ENCODE data around the gene IFFO2.

Gene IFFO2

DNA sequence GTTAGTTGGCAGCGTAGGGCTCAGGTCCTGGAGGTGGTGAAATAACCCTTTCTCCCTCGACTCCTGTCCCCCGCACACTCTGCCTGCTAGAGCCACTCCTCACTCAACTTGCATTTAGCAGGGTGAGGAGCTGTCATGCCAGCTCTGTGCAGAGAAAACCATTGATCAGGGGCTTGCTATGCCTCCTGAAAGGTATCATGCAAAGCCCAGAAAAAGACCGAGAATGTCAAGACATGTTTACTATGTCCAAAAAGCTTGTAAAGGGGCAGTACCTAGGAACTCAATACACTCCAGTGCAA, 72.1 kb downstream of the IFFO2 start:
- H3K9ac ChIP-seq (ENCODE audit: low read depth, low read length, poor library complexity, severe bottlenecking): no peak overlapping the region
- no peaks in the 10 kb centered on the region for H3K9me3 ChIP-seq (ENCODE audit: insufficient read depth, low read depth, low read length)
- no peaks in the 10 kb centered on the region for H3K79me2 ChIP-seq (ENCODE audit: insufficient read depth, low read length)
- no peak overlapping the region for H3K4me2 ChIP-seq (ENCODE audit: low read depth, low read length, poor library complexity, severe bottlenecking)
- no peaks in the 10 kb centered on the region for H3K27me3 ChIP-seq (ENCODE audit: insufficient read depth, low read length, poor library complexity, severe bottlenecking)
- H3K4me3 ChIP-seq (ENCODE audit: low read length, poor library complexity, severe bottlenecking): no peak overlapping the region
- H3K9me2 ChIP-seq (replicated peaks; ENCODE audit: low read depth, low read length): no peaks in the 10 kb centered on the region
- TF ChIP-seq EZH2phosphoT487 (IDR thresholded peaks at IDR 0.05; ENCODE audit: borderline replicate concordance): no peak
- TF ChIP-seq, protein P1, sequence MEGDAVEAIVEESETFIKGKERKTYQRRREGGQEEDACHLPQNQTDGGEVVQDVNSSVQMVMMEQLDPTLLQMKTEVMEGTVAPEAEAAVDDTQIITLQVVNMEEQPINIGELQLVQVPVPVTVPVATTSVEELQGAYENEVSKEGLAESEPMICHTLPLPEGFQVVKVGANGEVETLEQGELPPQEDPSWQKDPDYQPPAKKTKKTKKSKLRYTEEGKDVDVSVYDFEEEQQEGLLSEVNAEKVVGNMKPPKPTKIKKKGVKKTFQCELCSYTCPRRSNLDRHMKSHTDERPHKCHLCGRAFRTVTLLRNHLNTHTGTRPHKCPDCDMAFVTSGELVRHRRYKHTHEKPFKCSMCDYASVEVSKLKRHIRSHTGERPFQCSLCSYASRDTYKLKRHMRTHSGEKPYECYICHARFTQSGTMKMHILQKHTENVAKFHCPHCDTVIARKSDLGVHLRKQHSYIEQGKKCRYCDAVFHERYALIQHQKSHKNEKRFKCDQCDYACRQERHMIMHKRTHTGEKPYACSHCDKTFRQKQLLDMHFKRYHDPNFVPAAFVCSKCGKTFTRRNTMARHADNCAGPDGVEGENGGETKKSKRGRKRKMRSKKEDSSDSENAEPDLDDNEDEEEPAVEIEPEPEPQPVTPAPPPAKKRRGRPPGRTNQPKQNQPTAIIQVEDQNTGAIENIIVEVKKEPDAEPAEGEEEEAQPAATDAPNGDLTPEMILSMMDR (conservative IDR thresholded peaks at IDR 0.05; ENCODE audit: low read length): no peak
- H3K4me1 ChIP-seq (ENCODE audit: insufficient read depth, low read length, poor library complexity, severe bottlenecking): peaks cover 10% of the 10 kb centered on the region
- H4K20me1 ChIP-seq (ENCODE audit: insufficient read depth, low read length, poor library complexity, severe bottlenecking): no peaks in the 10 kb centered on the region
- H3F3A ChIP-seq (ENCODE audit: low read depth): no peaks in the 10 kb centered on the region
- H3K36me3 ChIP-seq (ENCODE audit: insufficient read depth, low read length): peaks cover 7% of the 10 kb centered on the region; the same call in 1 of the 2 replicates
- H2AFZ ChIP-seq (ENCODE audit: low read length): no peak overlapping the region

GRCh38 chr1:18883636-18884418, 72.6 kb downstream of the IFFO2 start:
- Histone ChIP-seq H3K9me2 (replicated peaks; ENCODE audit: low read depth, low read length) (no peaks in the 10 kb centered on the region), H3F3A (ENCODE audit: low read depth) (no peaks in the 10 kb centered on the region), H3K27me3 (ENCODE audit: insufficient read depth, low read length, poor library complexity, severe bottlenecking) (no peaks in the 10 kb centered on the region), H3K36me3 (ENCODE audit: insufficient read depth, low read length) (peaks cover 7% of the 10 kb centered on the region; the same call in 1 of the 2 replicates), H3K9me3 (ENCODE audit: insufficient read depth, low read depth, low read length) (no peaks in the 10 kb centered on the region), H3K4me3 (ENCODE audit: low read length, poor library complexity, severe bottlenecking) (no peak overlapping the region), H3K4me1 (ENCODE audit: insufficient read depth, low read length, poor library complexity, severe bottlenecking) (peaks cover 14% of the 10 kb centered on the region), H4K20me1 (ENCODE audit: insufficient read depth, low read length, poor library complexity, severe bottlenecking) (no peaks in the 10 kb centered on the region), H2AFZ (ENCODE audit: low read length) (no peak overlapping the region), H3K79me2 (ENCODE audit: insufficient read depth, low read length) (no peaks in the 10 kb centered on the region), H3K9ac (ENCODE audit: low read depth, low read length, poor library complexity, severe bottlenecking) (no peak overlapping the region), H3K4me2 (ENCODE audit: low read depth, low read length, poor library complexity, severe bottlenecking) (no peak overlapping the region)
- TF ChIP-seq, protein P1 (conservative IDR thresholded peaks at IDR 0.05; ENCODE audit: low read length): peak; percentile 93
- TF ChIP-seq EZH2phosphoT487 (IDR thresholded peaks at IDR 0.05; ENCODE audit: borderline replicate concordance): no peak

DNA sequence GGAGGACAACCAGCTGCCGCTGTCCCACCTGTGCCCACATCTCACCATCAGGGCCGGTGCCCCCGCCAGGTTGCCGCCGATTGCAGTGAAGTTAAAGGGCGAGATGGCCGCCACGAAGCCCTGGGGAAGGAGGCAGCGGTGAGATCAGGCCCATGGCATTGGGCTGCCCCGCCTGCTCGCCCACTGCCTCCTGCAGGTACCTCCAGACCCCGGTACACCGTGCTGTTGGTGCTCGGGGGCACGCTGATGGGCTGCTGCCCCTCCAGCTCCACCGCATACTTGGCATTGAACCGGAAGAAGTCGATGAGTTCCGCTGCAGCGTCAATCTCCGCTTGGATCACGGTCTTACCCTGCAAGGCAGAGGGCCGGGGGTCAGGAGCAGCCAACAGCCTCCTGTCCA, 73.4 kb downstream of the IFFO2 start:
- TF ChIP-seq EZH2phosphoT487 (IDR thresholded peaks at IDR 0.05; ENCODE audit: borderline replicate concordance): no peak
- no peak overlapping the region for H2AFZ ChIP-seq (ENCODE audit: low read length)
- no peaks in the 10 kb centered on the region for H4K20me1 ChIP-seq (ENCODE audit: insufficient read depth, low read length, poor library complexity, severe bottlenecking)
- peaks cover 14% of the 10 kb centered on the region for H3K4me1 ChIP-seq (ENCODE audit: insufficient read depth, low read length, poor library complexity, severe bottlenecking)
- H3K9me2 ChIP-seq (replicated peaks; ENCODE audit: low read depth, low read length): no peaks in the 10 kb centered on the region
- H3K27me3 ChIP-seq (ENCODE audit: insufficient read depth, low read length, poor library complexity, severe bottlenecking): no peaks in the 10 kb centered on the region
- no peaks in the 10 kb centered on the region for H3K79me2 ChIP-seq (ENCODE audit: insufficient read depth, low read length)
- no peak overlapping the region for H3K4me2 ChIP-seq (ENCODE audit: low read depth, low read length, poor library complexity, severe bottlenecking)
- no peak overlapping the region for H3K9ac ChIP-seq (ENCODE audit: low read depth, low read length, poor library complexity, severe bottlenecking)
- no peaks in the 10 kb centered on the region for H3F3A ChIP-seq (ENCODE audit: low read depth)
- peaks cover 7% of the 10 kb centered on the region; the same call in 1 of the 2 replicates for H3K36me3 ChIP-seq (ENCODE audit: insufficient read depth, low read length)
- H3K4me3 ChIP-seq (ENCODE audit: low read length, poor library complexity, severe bottlenecking): no peak overlapping the region
- no peaks in the 10 kb centered on the region for H3K9me3 ChIP-seq (ENCODE audit: insufficient read depth, low read depth, low read length)

DNA sequence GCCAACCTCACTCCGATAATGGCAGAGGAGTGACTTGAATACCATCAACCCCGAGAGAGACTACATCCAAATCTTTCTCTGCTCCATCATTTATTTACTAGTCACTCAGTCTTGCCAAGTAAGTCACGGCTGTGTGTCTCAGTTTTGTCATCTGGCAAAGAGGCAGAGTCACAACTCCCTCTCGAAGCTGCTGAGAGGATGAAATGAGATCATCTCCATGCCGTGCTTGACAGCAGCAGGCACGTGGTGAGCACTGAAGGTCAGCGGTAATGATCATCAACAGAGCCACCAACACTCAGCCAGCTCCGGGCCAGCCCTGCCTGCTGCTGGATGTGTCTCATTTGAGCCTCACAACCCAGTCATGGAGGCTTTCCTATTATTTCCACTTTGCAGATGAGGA, 74.0 kb downstream of the IFFO2 start:
- Histone ChIP-seq H4K20me1 (ENCODE audit: insufficient read depth, low read length, poor library complexity, severe bottlenecking) (no peaks in the 10 kb centered on the region), H3K4me1 (ENCODE audit: insufficient read depth, low read length, poor library complexity, severe bottlenecking) (peaks cover 14% of the 10 kb centered on the region), H3K9ac (ENCODE audit: low read depth, low read length, poor library complexity, severe bottlenecking) (no peak overlapping the region), H3K36me3 (ENCODE audit: insufficient read depth, low read length) (peaks cover 7% of the 10 kb centered on the region; the same call in 1 of the 2 replicates), H3K79me2 (ENCODE audit: insufficient read depth, low read length) (no peaks in the 10 kb centered on the region), H3K9me2 (replicated peaks; ENCODE audit: low read depth, low read length) (no peaks in the 10 kb centered on the region), H3K27me3 (ENCODE audit: insufficient read depth, low read length, poor library complexity, severe bottlenecking) (no peaks in the 10 kb centered on the region), H3K9me3 (ENCODE audit: insufficient read depth, low read depth, low read length) (no peaks in the 10 kb centered on the region), H3K4me3 (ENCODE audit: low read length, poor library complexity, severe bottlenecking) (no peak overlapping the region), H3F3A (ENCODE audit: low read depth) (no peaks in the 10 kb centered on the region), H2AFZ (ENCODE audit: low read length) (no peak overlapping the region), H3K4me2 (ENCODE audit: low read depth, low read length, poor library complexity, severe bottlenecking) (no peak overlapping the region)
- TF ChIP-seq EZH2phosphoT487 (IDR thresholded peaks at IDR 0.05; ENCODE audit: borderline replicate concordance): no peak

Measured in Loucy (cell line).